Natural killer cell (primary cell): ENCODE measurements around the gene CACNA2D2. TPM values are rescaled to one million over a fixed set of nuclear protein-coding genes. Genes with fewer than 3 reads are reported as not detected.

ENCODE experiments used
- ATAC-seq, 3 donors: fragments of 150-1000 bp in 2 of 3; fragments of 200-7000 bp in 1 of 3; cut with Tn5 transposase; 1 replicate in 1 of 3; 2 replicates in 2 of 3; pipeline ENCODE4 v1.10.0; 2021; ENCODE audit warnings: mild to moderate bottlenecking in 2 of 3, moderate library complexity in 2 of 3
- DNase-seq, 2 donors: peaks; one replicate each; pipeline versions ENCODE4 v3.0.0 to v3.0.0-alpha.2; 2013 to 2021; ENCODE audit warnings: mixed read lengths in 1 of 2
- H3K27ac ChIP-seq: one replicate; pipeline ENCODE4 v1.5.1; 2013; ENCODE audit warnings: mild to moderate bottlenecking, low read length
- H3K27me3 ChIP-seq: one replicate; pipeline ENCODE4 v1.6.1; 2013; ENCODE audit warnings: low read length; ENCODE audit not compliant: control insufficient read depth, insufficient read depth
- H3K36me3 ChIP-seq: one replicate; pipeline ENCODE4 v1.6.1; 2013; ENCODE audit warnings: low read length; ENCODE audit not compliant: control insufficient read depth, insufficient read depth
- H3K4me1 ChIP-seq: one replicate; pipeline ENCODE4 v1.6.1; 2013; ENCODE audit warnings: low read length; ENCODE audit not compliant: control insufficient read depth, insufficient read depth
- H3K4me3 ChIP-seq: one replicate; pipeline ENCODE4 v1.5.1; 2013; ENCODE audit warnings: low read length
- H3K9me3 ChIP-seq: one replicate; pipeline ENCODE4 v1.6.1; 2013; ENCODE audit warnings: low read length; ENCODE audit not compliant: control insufficient read depth, insufficient read depth
- H3K27ac Mint-ChIP-seq, 2 donors: one replicate each; pipeline ENCODE4 v1.8.0; 2022; ENCODE audit warnings: mild to moderate bottlenecking in 2 of 2, mixed read lengths in 2 of 2, moderate library complexity in 1 of 2
- H3K27me3 Mint-ChIP-seq, 2 donors: one replicate each; pipeline ENCODE4 v1.8.0; 2022; ENCODE audit warnings: low read depth in 2 of 2, mixed read lengths in 2 of 2
- H3K36me3 Mint-ChIP-seq: one replicate; pipeline ENCODE4 v1.8.0; 2022; ENCODE audit warnings: mixed read lengths
- H3K4me1 Mint-ChIP-seq, 2 donors: one replicate each; pipeline ENCODE4 v1.8.0; 2022; ENCODE audit warnings: mixed read lengths in 2 of 2
- H3K4me3 Mint-ChIP-seq: one replicate; pipeline ENCODE4 v1.8.0; 2022; ENCODE audit warnings: mild to moderate bottlenecking, moderate library complexity, mixed read lengths
- H3K9me3 Mint-ChIP-seq, 2 donors: one replicate each; pipeline ENCODE4 v1.8.0; 2022; ENCODE audit warnings: mixed read lengths in 2 of 2
- WGBS: methylation state at CpG from one replicate; pipeline ENCODE4 v1.1.7; 2013; ENCODE audit warnings: missing lambda C conversion rate; ENCODE audit not compliant: insufficient coverage; 5-methylcytosine and 5-hydroxymethylcytosine counted together
- intact Hi-C: fragments of 100-400 bp; cut with micrococcal nuclease; formaldehyde crosslinking; loops from one replicate; pipeline ENCODE4 v1.14.2; 2022
- total RNA-seq, 4 donors: library from RNA; stranded (reverse); fragments of 120-200 nt in 1 of 4; gene quantifications; one replicate each; pipeline versions ENCODE4 v1.2.3 to v1.2.4, GENCODE V29; 2013 to 2022
- TF ChIP-seq, protein P1 (sequence below): fragments of 200-600 bp; IDR thresholded peaks from one replicate; pipeline ENCODE4 v1.8.0; 2022; ENCODE audit warnings: antibody characterized with exemption

Gene CACNA2D2
- total RNA-seq, 3 donors from 2014 or later (not counting 1 experiment from before 2014, with no cell fraction given), result 36.5 to 56.4 (median 43.8) TPM

DNA sequence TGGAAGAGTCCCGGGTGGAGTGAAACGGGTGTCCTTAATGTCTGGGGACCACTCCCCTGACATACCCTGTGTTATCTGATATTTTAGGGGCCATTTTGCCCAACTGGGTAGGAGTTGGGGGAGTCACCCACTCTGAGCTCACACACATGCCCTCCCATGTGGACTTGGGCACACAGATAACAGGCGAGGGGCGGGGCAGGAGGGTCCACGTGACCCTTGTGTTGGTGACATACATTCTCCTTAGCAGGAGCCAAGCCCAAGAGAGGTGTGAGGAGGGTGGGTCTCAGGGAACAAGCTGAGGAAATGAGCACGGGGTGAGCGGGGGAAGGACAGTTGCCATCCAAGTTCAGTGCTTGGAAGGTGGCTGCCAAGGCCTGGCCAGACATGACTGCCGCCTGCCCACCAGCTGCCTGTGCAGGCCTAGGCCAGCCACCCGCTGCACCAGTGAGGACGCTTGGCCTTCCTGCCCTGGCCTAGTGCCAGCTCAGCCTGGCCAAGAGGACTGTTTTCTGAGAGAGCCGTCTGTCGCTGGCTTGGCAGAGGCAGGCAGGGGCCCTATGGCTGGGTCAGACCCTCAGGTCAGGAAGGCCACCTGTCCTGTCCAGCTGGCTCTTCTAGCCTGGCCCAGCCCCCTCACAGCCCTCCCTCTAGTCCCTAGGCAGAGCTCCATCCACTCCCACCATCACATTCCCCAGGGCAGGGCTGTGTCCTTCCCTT, 112.8 kb downstream of the CACNA2D2 start:
- Mint-ChIP-seq H3K9me3 (no peaks in the 10 kb centered on the region), H3K27me3 (no peaks in the 10 kb centered on the region), H3K36me3 (no peaks in the 10 kb centered on the region), H3K4me1 (peaks cover 16 to 28% of the 10 kb centered on the region in 2 donors), H3K4me3 (no peak overlapping the region), H3K27ac (no peak overlapping the region)
- TF ChIP-seq, protein P1, sequence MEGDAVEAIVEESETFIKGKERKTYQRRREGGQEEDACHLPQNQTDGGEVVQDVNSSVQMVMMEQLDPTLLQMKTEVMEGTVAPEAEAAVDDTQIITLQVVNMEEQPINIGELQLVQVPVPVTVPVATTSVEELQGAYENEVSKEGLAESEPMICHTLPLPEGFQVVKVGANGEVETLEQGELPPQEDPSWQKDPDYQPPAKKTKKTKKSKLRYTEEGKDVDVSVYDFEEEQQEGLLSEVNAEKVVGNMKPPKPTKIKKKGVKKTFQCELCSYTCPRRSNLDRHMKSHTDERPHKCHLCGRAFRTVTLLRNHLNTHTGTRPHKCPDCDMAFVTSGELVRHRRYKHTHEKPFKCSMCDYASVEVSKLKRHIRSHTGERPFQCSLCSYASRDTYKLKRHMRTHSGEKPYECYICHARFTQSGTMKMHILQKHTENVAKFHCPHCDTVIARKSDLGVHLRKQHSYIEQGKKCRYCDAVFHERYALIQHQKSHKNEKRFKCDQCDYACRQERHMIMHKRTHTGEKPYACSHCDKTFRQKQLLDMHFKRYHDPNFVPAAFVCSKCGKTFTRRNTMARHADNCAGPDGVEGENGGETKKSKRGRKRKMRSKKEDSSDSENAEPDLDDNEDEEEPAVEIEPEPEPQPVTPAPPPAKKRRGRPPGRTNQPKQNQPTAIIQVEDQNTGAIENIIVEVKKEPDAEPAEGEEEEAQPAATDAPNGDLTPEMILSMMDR, result no peak
- intact Hi-C loops, result no loop called here
- Histone ChIP-seq H3K4me1 (peaks cover 30% of the 10 kb centered on the region), H3K27me3 (no peaks in the 10 kb centered on the region), H3K36me3 (no peaks in the 10 kb centered on the region), H3K9me3 (no peaks in the 10 kb centered on the region), H3K4me3 (no peak overlapping the region), H3K27ac (no peak overlapping the region)
- ATAC-seq (no peak), DNase-seq (no peak)
- 78% methylated on average over 11 of the region's 12 CpGs for WGBS

DNA sequence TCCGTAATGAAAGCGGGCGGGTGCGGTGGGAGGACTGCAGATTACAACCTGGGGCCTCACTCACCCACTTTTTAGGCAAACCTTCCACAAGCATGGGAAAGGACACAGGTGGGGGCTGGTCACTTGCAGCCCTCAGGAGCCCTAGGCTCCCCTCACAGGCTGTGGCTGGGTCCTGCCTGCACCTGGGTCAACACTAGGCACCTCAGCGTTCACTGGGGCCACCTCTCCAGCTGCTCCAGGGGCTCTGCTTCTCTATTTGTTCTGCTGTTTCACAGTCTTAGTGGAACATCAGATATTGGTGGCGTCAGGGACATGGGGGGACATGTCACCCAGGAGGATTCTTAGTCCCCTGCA, 114.0 kb downstream of the CACNA2D2 start:
- DNase-seq (no peak), ATAC-seq (no peak)
- H3K36me3 Mint-ChIP-seq, result no peaks in the 10 kb centered on the region
- Histone ChIP-seq H3K27me3 (no peaks in the 10 kb centered on the region), H3K4me3 (no peak overlapping the region), H3K4me1 (peaks cover 27% of the 10 kb centered on the region), H3K9me3 (no peaks in the 10 kb centered on the region), H3K27ac (no peak overlapping the region), H3K36me3 (no peaks in the 10 kb centered on the region)
- intact Hi-C loops, result no loop called here
- no peak overlapping the region for H3K27ac Mint-ChIP-seq
- H3K4me3 Mint-ChIP-seq, result no peak overlapping the region
- TF ChIP-seq, protein P1, result no peak
- 91% methylated on average over 6 of the region's 6 CpGs for WGBS
- H3K9me3 Mint-ChIP-seq, result no peaks in the 10 kb centered on the region
- H3K27me3 Mint-ChIP-seq, result no peaks in the 10 kb centered on the region
- H3K4me1 Mint-ChIP-seq, result peaks cover 16 to 31% of the 10 kb centered on the region in 2 donors

DNA sequence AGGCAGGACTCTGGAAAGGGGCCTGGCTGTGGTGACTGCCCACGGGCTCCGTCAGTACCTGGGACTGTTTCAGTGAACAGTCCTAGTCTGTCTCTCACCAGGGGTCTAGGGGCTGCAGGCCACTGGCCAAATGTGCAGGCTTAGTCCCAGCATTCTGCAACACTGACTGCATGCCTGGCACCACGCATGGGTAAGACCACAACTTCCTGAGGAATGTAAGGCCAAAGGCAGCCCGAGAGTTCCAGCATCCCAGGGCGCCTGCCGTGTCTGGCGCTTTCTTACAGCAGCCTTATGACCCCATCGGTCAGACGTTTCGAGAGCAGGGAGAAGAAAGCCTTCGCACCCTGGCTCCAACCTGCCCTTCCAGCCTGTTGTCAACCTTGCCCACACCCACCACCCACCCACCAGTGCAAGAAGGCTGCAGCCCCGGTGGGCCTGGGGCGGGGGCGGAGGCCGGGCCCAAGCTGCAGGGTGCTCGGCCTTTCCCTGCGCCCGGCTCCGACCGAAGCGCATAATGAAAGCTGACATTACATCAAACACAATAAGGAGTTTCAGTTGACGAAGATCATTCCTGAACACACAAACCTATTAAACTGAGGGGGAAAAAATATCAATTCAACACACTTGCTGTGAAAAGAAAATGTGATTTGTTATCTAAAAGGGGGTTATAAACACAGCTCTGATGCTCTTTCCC, 114.6 kb downstream of the CACNA2D2 start:
- H3K4me3 ChIP-seq, result no peak overlapping the region
- H3K36me3 ChIP-seq, result no peaks in the 10 kb centered on the region
- 88% methylated on average over 15 of the region's 22 CpGs for WGBS
- no peak for ATAC-seq
- DNase-seq, result no peak
- no peaks in the 10 kb centered on the region for H3K36me3 Mint-ChIP-seq
- peaks cover 16 to 28% of the 10 kb centered on the region in 2 donors for H3K4me1 Mint-ChIP-seq
- H3K4me1 ChIP-seq, result peaks cover 27% of the 10 kb centered on the region
- intact Hi-C loops, result no loop called here
- TF ChIP-seq, protein P1, result no peak
- H3K9me3 Mint-ChIP-seq, result no peaks in the 10 kb centered on the region
- no peak overlapping the region for H3K27ac ChIP-seq
- no peaks in the 10 kb centered on the region for H3K27me3 ChIP-seq
- H3K27me3 Mint-ChIP-seq, result no peaks in the 10 kb centered on the region
- H3K9me3 ChIP-seq, result no peaks in the 10 kb centered on the region
- no peak overlapping the region for H3K27ac Mint-ChIP-seq
- H3K4me3 Mint-ChIP-seq, result no peak overlapping the region
